ENCODE measurements around the gene SLC6A7. TPM values are rescaled to one million over a fixed set of nuclear protein-coding genes. Genes with fewer than 3 reads are reported as not detected.
A peak's percentile ranks its signal among the peaks of the same experiment; 100 is the strongest.

Gene SLC6A7
- total RNA-seq, 1 experiment from 2014 or later, result not detected

GRCh38 chr5:150209099-150209635 is 19.3 kb downstream of the SLC6A7 start:
- no peak for TF ChIP-seq EZH2 (IDR thresholded peaks at IDR 0.05; ENCODE audit: low read depth)
- TF ChIP-seq CTCF (conservative IDR thresholded peaks at IDR 0.05), result no peak
- POLR2A ChIA-PET (ENCODE audit: unreplicated experiment), result no interaction called here
- H2AFZ ChIP-seq, result peak overlapping the region; percentile 84
- H3K27ac ChIP-seq, result peak overlapping the region; percentile 50
- peak; percentile 83 to 84 for DNase-seq
- peak overlapping the region; percentile 29; the same call in 1 of the 2 replicates for H3K4me3 ChIP-seq
- intact Hi-C loops (cut with micrococcal nuclease; ENCODE audit: unreplicated experiment), result loop anchor here (2.0 kb wide), 2 partner anchors 48 to 208 kb away; partner anchors contain the start of genes HMGXB3 and TIGD6
- no peaks in the 10 kb centered on the region for H3K9me2 ChIP-seq (ENCODE audit: insufficient read depth)
- no TSS peak for BruUV-seq (replicated peaks)
- CTCF ChIA-PET, result interaction anchor here (0.5 to 0.7 kb wide), 3 partner anchors 46 to 146 kb away, joined by 3 to 4 read pairs (median 3); no protein-coding TSS in a partner anchor
- no peaks in the 10 kb centered on the region for H3K9me3 ChIP-seq (ENCODE audit: insufficient read depth, low read depth)
- no peaks in the 10 kb centered on the region for H4K20me1 ChIP-seq (ENCODE audit: insufficient read depth)
- H3K36me3 ChIP-seq (ENCODE audit: low read depth), result no peaks in the 10 kb centered on the region
- peaks cover 22% of the 10 kb centered on the region; the same call in 1 of the 2 replicates for H3F3A ChIP-seq (ENCODE audit: insufficient read depth, low read depth)
- peaks cover 22% of the 10 kb centered on the region for H3K4me1 ChIP-seq (replicated peaks; ENCODE audit: insufficient read depth)
- no peaks in the 10 kb centered on the region for H3K79me2 ChIP-seq (ENCODE audit: low read depth)
- H3K27me3 ChIP-seq (ENCODE audit: insufficient read depth, low read depth), result no peaks in the 10 kb centered on the region
- peak overlapping the region; percentile 74 for H3K4me2 ChIP-seq

GRCh38 chr5:150210644-150211043 is 20.8 kb downstream of the SLC6A7 start:
- H3K27ac ChIP-seq, result no peak overlapping the region
- no TSS peak for BruUV-seq (replicated peaks)
- H3K36me3 ChIP-seq (ENCODE audit: low read depth), result no peaks in the 10 kb centered on the region
- H3K4me1 ChIP-seq (replicated peaks; ENCODE audit: insufficient read depth), result peaks cover 22% of the 10 kb centered on the region
- H3K4me3 ChIP-seq, result no peak overlapping the region
- TF ChIP-seq EZH2 (IDR thresholded peaks at IDR 0.05; ENCODE audit: low read depth), result no peak
- no peak for DNase-seq
- ChIA-PET CTCF (interaction anchor here (0.7 kb wide), 1 partner anchor 42 kb away, joined by 3 read pairs; no protein-coding TSS in a partner anchor), POLR2A (ENCODE audit: unreplicated experiment) (interaction anchor here (0.6 kb wide), 1 partner anchor 44 kb away, joined by 4 read pairs; no protein-coding TSS in a partner anchor)
- H3K9me3 ChIP-seq (ENCODE audit: insufficient read depth, low read depth), result no peaks in the 10 kb centered on the region
- intact Hi-C loops (cut with micrococcal nuclease; ENCODE audit: unreplicated experiment), result loop anchor here (10.0 kb wide), 1 partner anchor 166 kb away; no protein-coding TSS in a partner anchor
- peaks cover 22% of the 10 kb centered on the region; the same call in 1 of the 2 replicates for H3F3A ChIP-seq (ENCODE audit: insufficient read depth, low read depth)
- H3K9me2 ChIP-seq (ENCODE audit: insufficient read depth), result no peaks in the 10 kb centered on the region
- H3K27me3 ChIP-seq (ENCODE audit: insufficient read depth, low read depth), result no peaks in the 10 kb centered on the region
- no peaks in the 10 kb centered on the region for H4K20me1 ChIP-seq (ENCODE audit: insufficient read depth)
- H2AFZ ChIP-seq, result no peak overlapping the region
- no peaks in the 10 kb centered on the region for H3K79me2 ChIP-seq (ENCODE audit: low read depth)
- no peak overlapping the region for H3K4me2 ChIP-seq

GRCh38 chr5:150211156-150212030 is 21.5 kb downstream of the SLC6A7 start:
- no peaks in the 10 kb centered on the region for H3K36me3 ChIP-seq (ENCODE audit: low read depth)
- no peaks in the 10 kb centered on the region for H3K79me2 ChIP-seq (ENCODE audit: low read depth)
- CTCF ChIA-PET, result interaction anchor here (0.6 kb wide), 1 partner anchor 141 kb away, joined by 3 read pairs; no protein-coding TSS in a partner anchor
- no peak overlapping the region for H3K4me3 ChIP-seq
- H3K27ac ChIP-seq, result no peak overlapping the region
- H4K20me1 ChIP-seq (ENCODE audit: insufficient read depth), result no peaks in the 10 kb centered on the region
- intact Hi-C loops (cut with micrococcal nuclease; ENCODE audit: unreplicated experiment), result loop anchor here (10.0 kb wide), 1 partner anchor 167 kb away; no protein-coding TSS in a partner anchor
- H3K9me2 ChIP-seq (ENCODE audit: insufficient read depth), result no peaks in the 10 kb centered on the region
- no peak overlapping the region for H3K4me2 ChIP-seq
- H3K4me1 ChIP-seq (replicated peaks; ENCODE audit: insufficient read depth), result peaks cover 29% of the 10 kb centered on the region
- no TSS peak for BruUV-seq (replicated peaks)
- POLR2A ChIA-PET (ENCODE audit: unreplicated experiment), result interaction anchor here (0.6 to 0.7 kb wide), 2 partner anchors 45 to 139 kb away, joined by 4 to 8 read pairs; no protein-coding TSS in a partner anchor
- peak in 1 of 2 experiments; percentile 56 for DNase-seq
- H3F3A ChIP-seq (ENCODE audit: insufficient read depth, low read depth), result peaks cover 22% of the 10 kb centered on the region; the same call in 1 of the 2 replicates
- H2AFZ ChIP-seq, result no peak overlapping the region
- TF ChIP-seq CTCF (conservative IDR thresholded peaks at IDR 0.05) (no peak), EZH2 (IDR thresholded peaks at IDR 0.05; ENCODE audit: low read depth) (no peak)
- H3K9me3 ChIP-seq (ENCODE audit: insufficient read depth, low read depth), result no peaks in the 10 kb centered on the region
- H3K27me3 ChIP-seq (ENCODE audit: insufficient read depth, low read depth), result no peaks in the 10 kb centered on the region

All from PC-9 (cell line).